GM12878 (cell line): ENCODE data around the gene MFAP3L. TPM values are rescaled to one million over a fixed set of nuclear protein-coding genes. Genes with fewer than 3 reads are reported as not detected.

Source experiments
- ATAC-seq: fragments of 200-7000 bp; cut with Tn5 transposase; 3 replicates; pipeline ENCODE4 v1.9.1; 2020; ENCODE audit warnings: mild to moderate bottlenecking, moderate library complexity
- BruUV-seq: library from RNA; stranded (reverse); fragments of 400-500 nt; replicated peaks from 2 replicates; lab custom pipeline; 2021; lab: Mats Ljungman, UMichigan
- CTCF ChIA-PET: fragments of 300-600 bp; sonication (Branson Sonifier 250); formaldehyde crosslinking; extraction: SDS; loops from one replicate; lab custom pipeline; 2021; ENCODE audit warnings: inconsistent platforms; lab: Yijun Ruan, JAX
- POLR2A ChIA-PET: fragments of 350-600 bp; formaldehyde crosslinking; extraction: SDS; loops from one replicate; lab custom pipeline; 2021; ENCODE audit warnings: inconsistent platforms; lab: Charles Lee
- RAD21 ChIA-PET: fragments of 300-600 bp; sonication (Branson Sonifier 250); formaldehyde crosslinking; loops from one replicate; lab custom pipeline; 2023; ENCODE audit warnings: antibody characterized with exemption; ENCODE audit not compliant: unreplicated experiment; lab: Charles Lee
- SMC1A ChIA-PET: fragments of 300-600 bp; sonication (Branson Sonifier 250); formaldehyde crosslinking; loops from one replicate; lab custom pipeline; 2023; ENCODE audit not compliant: unreplicated experiment, uncharacterized antibody; lab: Charles Lee
- DNase-seq: peaks from one replicate; pipeline ENCODE4 v3.0.0-alpha.2; 2011; ENCODE audit warnings: low read depth, low spot score
- FAIRE-seq: peaks from 3 replicates; lab custom pipeline; 2011; peaks lifted over from hg19 to GRCh38; lab: Jason Lieb, UNC
- H2AFZ ChIP-seq: 2 replicates; pipeline ENCODE4 v1.6.0; 2011; ENCODE audit warnings: low read depth, low read length, control low read depth; ENCODE audit not compliant: control insufficient read depth
- H3K27ac ChIP-seq: 2 replicates; pipeline ENCODE4 v1.5.1; 2011; ENCODE audit warnings: control low read depth; ENCODE audit not compliant: control insufficient read depth, insufficient read depth
- H3K27me3 ChIP-seq, 2 experiments: replicated peaks in 1 of 2; 2 replicates each; pipeline versions ENCODE4 v1.6.0 to v1.6.1; 2011; ENCODE audit warnings: low read length in 1 of 2; ENCODE audit not compliant: control insufficient read depth in 2 of 2, insufficient read depth in 2 of 2
- H3K36me3 ChIP-seq, 2 experiments: 2 replicates each; pipeline ENCODE4 v1.5.1; 2011; ENCODE audit warnings: low read length in 1 of 2; ENCODE audit not compliant: control insufficient read depth in 2 of 2, insufficient read depth in 2 of 2
- H3K4me1 ChIP-seq: 2 replicates; pipeline ENCODE4 v1.6.1; 2011; ENCODE audit warnings: mild to moderate bottlenecking, low read length, moderate library complexity, mixed read lengths; ENCODE audit not compliant: control insufficient read depth, insufficient read depth
- H3K4me2 ChIP-seq: 2 replicates; pipeline ENCODE4 v1.6.0; 2011; ENCODE audit warnings: control low read depth; ENCODE audit not compliant: control insufficient read depth, insufficient read depth
- H3K4me3 ChIP-seq: fragments of 200-600 bp; sonication (generic); 2 replicates; pipeline ENCODE4 v1.5.1; 2016
- H3K79me2 ChIP-seq: 2 replicates; pipeline ENCODE4 v1.6.0; 2011; ENCODE audit warnings: low read length; ENCODE audit not compliant: control insufficient read depth, insufficient read depth
- H3K9ac ChIP-seq: 2 replicates; pipeline ENCODE4 v1.8.0; 2011; ENCODE audit warnings: low read length, control low read depth, mixed read lengths; ENCODE audit not compliant: control insufficient read depth, insufficient read depth
- H3K9me3 ChIP-seq: replicated peaks from 3 replicates; pipeline ENCODE4 v1.5.1; 2011; ENCODE audit warnings: mild to moderate bottlenecking, low read length; ENCODE audit not compliant: control insufficient read depth, insufficient read depth
- H4K20me1 ChIP-seq: 2 replicates; pipeline ENCODE4 v1.6.0; 2011; ENCODE audit not compliant: control insufficient read depth, insufficient read depth
- RBBP5 ChIP-seq: fragments of 200-600 bp; sonication (generic); conservative IDR thresholded peaks from 2 replicates; pipeline ENCODE4 v1.6.1; 2016
- SRF ChIP-seq, 2 experiments: IDR thresholded peaks; 2 replicates each; pipeline ENCODE4 v1.6.1; 2011; ENCODE audit warnings: low read depth in 2 of 2, low read length in 2 of 2, mild to moderate bottlenecking in 1 of 2, moderate library complexity in 1 of 2
- SUZ12 ChIP-seq: fragments of 200-600 bp; sonication (generic); IDR thresholded peaks from one replicate; pipeline ENCODE4 v1.6.1; 2018; ENCODE audit warnings: antibody characterized with exemption, mild to moderate bottlenecking; ENCODE audit not compliant: unreplicated experiment
- TCF12 ChIP-seq: IDR thresholded peaks from 2 replicates; pipeline ENCODE4 v1.6.1; 2011; ENCODE audit warnings: low read depth, mild to moderate bottlenecking, low read length
- TCF3 ChIP-seq: IDR thresholded peaks from 2 replicates; pipeline ENCODE4 v1.6.1; 2012; ENCODE audit warnings: low read depth, mild to moderate bottlenecking, low read length, borderline replicate concordance; ENCODE audit not compliant: insufficient read depth
- WGBS: methylation state at CpG from one replicate; pipeline ENCODE4 v1.1.6; 2016; ENCODE audit warnings: low lambda C conversion rate; ENCODE audit not compliant: insufficient replicate concordance, insufficient coverage; ENCODE audit errors: missing lambda C conversion rate; 5-methylcytosine and 5-hydroxymethylcytosine counted together
- in situ Hi-C: fragments of 300-500 bp; cut with MboI; formaldehyde crosslinking; loops from 9 replicates; pipeline ENCODE4 v1.14.3; 2018; ENCODE audit warnings: mixed read lengths
- intact Hi-C: fragments of 100-400 bp; cut with micrococcal nuclease; formaldehyde crosslinking; loops from one replicate; pipeline ENCODE4 v1.14.2; 2022; ENCODE audit not compliant: unreplicated experiment
- polyA plus RNA-seq, 11 experiments: library from polyadenylated mRNA; depleted of rRNA in 4 of 11; unstranded in 6 of 11; stranded (reverse) in 5 of 11; fragments of >200 nt; fragmentation: Nextera tagmentation in 4 of 11; fragmentation: Illumina TruSeq in 1 of 11; extraction: Ambion mirVana in 4 of 11; extraction: Trizol in 1 of 11; gene quantifications; 1 replicate in 1 of 11; 2 replicates in 10 of 11; pipeline versions ENCODE4 v1.2.1 to v1.2.3, GENCODE V29; 2011 to 2016; ENCODE audit warnings: inconsistent platforms in 2 of 11, missing spikeins in 2 of 11, low read depth in 1 of 11
- total RNA-seq, 4 experiments: library from RNA; depleted of rRNA in 3 of 4; stranded (reverse); fragments of >200 nt in 3 of 4; fragmentation: Illumina TruSeq in 1 of 4; extraction: Trizol in 1 of 4; gene quantifications; 2 replicates each; pipeline versions ENCODE4 v1.2.1 to v1.2.3, GENCODE V29; 2013 to 2021
- TF ChIP-seq, protein P1 (sequence below): fragments of 450-650 bp; conservative IDR thresholded peaks from 2 replicates; pipeline ENCODE4 v1.6.1; 2017; ENCODE audit warnings: mild to moderate bottlenecking, moderate library complexity
- TF ChIP-seq, protein P2 (sequence below): IDR thresholded peaks from 2 replicates; pipeline ENCODE4 v1.6.1; 2011; ENCODE audit warnings: borderline replicate concordance, low read depth, mild to moderate bottlenecking, moderate library complexity, mixed read lengths, low read length; ENCODE audit not compliant: insufficient read depth; ENCODE audit errors: extremely low read length

MFAP3L gene
- total and polyA plus RNA-seq, 10 of the 15 experiments (the other 5 are each of a cell fraction or from before 2014, with no cell fraction given) = 0.10 to 3.0 TPM; not detected in 8

DNA sequence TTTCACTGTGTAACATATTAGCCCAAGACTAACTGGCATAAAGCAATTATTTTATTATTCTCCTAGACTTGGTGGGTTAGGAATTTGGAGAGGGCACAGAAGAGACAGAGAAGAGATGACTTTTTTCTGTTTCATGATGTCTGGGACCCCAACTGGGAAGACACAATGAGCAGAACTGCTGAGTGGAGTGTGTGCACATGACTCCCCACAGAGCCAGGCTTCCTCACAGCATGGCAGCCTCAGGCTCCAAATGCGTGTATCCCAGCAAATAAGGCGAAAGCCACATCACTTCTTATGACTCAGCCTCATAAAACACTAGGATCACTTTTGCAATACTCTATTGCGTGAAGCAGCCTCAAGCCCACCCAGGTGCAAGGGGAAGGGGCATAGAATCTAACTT is 68.4 kb downstream of the MFAP3L start:
- no peaks in the 10 kb centered on the region for H3K4me1 ChIP-seq
- H3K4me3 ChIP-seq = no peak overlapping the region
- no peaks in the 10 kb centered on the region for H4K20me1 ChIP-seq
- FAIRE-seq (no peak), ATAC-seq (no peak), DNase-seq (no peak)
- POLR2A ChIA-PET = interaction anchor here (0.6 kb wide), 1 partner anchor 311 kb away, joined by 3 read pairs; no protein-coding TSS in a partner anchor
- H3K36me3 ChIP-seq = no peaks in the 10 kb centered on the region
- 24% methylated on average over 3 of the region's 3 CpGs for WGBS
- no peaks in the 10 kb centered on the region for H3K79me2 ChIP-seq
- no peak overlapping the region for H3K9ac ChIP-seq
- in situ Hi-C loops = no loop called here
- TF ChIP-seq, protein P1, sequence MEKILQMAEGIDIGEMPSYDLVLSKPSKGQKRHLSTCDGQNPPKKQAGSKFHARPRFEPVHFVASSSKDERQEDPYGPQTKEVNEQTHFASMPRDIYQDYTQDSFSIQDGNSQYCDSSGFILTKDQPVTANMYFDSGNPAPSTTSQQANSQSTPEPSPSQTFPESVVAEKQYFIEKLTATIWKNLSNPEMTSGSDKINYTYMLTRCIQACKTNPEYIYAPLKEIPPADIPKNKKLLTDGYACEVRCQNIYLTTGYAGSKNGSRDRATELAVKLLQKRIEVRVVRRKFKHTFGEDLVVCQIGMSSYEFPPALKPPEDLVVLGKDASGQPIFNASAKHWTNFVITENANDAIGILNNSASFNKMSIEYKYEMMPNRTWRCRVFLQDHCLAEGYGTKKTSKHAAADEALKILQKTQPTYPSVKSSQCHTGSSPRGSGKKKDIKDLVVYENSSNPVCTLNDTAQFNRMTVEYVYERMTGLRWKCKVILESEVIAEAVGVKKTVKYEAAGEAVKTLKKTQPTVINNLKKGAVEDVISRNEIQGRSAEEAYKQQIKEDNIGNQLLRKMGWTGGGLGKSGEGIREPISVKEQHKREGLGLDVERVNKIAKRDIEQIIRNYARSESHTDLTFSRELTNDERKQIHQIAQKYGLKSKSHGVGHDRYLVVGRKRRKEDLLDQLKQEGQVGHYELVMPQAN = no peak
- no peak for TF ChIP-seq TCF12
- no peak for TF ChIP-seq TCF3
- TF ChIP-seq SRF (IDR thresholded peaks at IDR 0.05; ENCODE audit: low read depth in 2 of 2, low read length in 2 of 2) = no peak
- no peak for TF ChIP-seq SUZ12
- TF ChIP-seq RBBP5 = no peak
- TF ChIP-seq, protein P2, sequence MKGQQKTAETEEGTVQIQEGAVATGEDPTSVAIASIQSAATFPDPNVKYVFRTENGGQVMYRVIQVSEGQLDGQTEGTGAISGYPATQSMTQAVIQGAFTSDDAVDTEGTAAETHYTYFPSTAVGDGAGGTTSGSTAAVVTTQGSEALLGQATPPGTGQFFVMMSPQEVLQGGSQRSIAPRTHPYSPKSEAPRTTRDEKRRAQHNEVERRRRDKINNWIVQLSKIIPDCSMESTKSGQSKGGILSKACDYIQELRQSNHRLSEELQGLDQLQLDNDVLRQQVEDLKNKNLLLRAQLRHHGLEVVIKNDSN = no peak
- SMC1A ChIA-PET = no interaction called here
- RAD21 ChIA-PET = no interaction called here
- intact Hi-C loops = no loop called here
- no peak overlapping the region for H2AFZ ChIP-seq
- BruUV-seq = no TSS peak
- no peaks in the 10 kb centered on the region for H3K9me3 ChIP-seq
- no peak overlapping the region for H3K4me2 ChIP-seq
- CTCF ChIA-PET = no interaction called here
- H3K27ac ChIP-seq = no peak overlapping the region
- H3K27me3 ChIP-seq = no peaks in the 10 kb centered on the region; a peak in 2 of 4 replicates
